GM19438 (cell line): ENCODE measurements around the gene RAG2.
"Not testable (repeated sequence)": the region's sequence is repeated elsewhere in the genome, so short reads cannot be mapped to it uniquely, and the experiment has no call there.

Experiments used
- ATAC-seq: cut with Tn5 transposase; IDR thresholded peaks from one replicate; pipeline ENCODE4 v1.9.1; 2021; ENCODE audit warnings: low read depth; ENCODE audit not compliant: unreplicated experiment

RAG2 gene

DNA sequence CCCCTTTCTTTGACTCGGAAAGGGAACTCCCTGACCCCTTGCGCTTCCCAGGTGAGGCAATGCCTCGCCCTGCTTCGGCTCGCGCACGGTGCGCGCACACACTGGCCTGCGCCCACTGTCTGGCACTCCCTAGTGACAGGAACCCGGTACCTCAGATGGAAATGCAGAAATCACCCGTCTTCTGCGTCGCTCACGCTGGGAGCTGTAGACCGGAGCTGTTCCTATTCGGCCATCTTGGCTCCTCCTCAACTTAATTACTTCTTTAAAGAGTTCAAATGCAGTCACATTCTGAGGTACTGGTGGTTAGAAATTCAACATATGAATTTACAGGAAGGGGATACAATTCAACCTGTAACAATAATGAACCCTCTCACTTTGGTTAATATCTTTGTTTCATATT, 40.6 kb downstream of the RAG2 start:
- not testable (repeated sequence) for ATAC-seq

- ATAC-seq: no peak
Measured at GRCh38 chr11:36550385-36551115, 47.5 kb downstream of the RAG2 start.
